Liver (tissue), 9 donors: ENCODE data around the gene GREM1. TPM values are rescaled to one million over a fixed set of nuclear protein-coding genes. Genes with fewer than 3 reads are reported as not detected.

ENCODE experiments used
- DNase-seq: peaks from one replicate; pipeline ENCODE4 v3.0.0-alpha.2; 2017; ENCODE audit warnings: low spot score
- H3K27ac ChIP-seq, 2 donors: one replicate each; pipeline ENCODE4 v1.7.0; 2013; ENCODE audit warnings: inconsistent platforms in 2 of 2, low read length in 2 of 2, control low read depth in 1 of 2, low read depth in 1 of 2, mild to moderate bottlenecking in 1 of 2
- H3K27me3 ChIP-seq, 4 donors: one replicate each; pipeline versions ENCODE4 v1.6.1 to v1.7.0; 2013; ENCODE audit warnings: low read length in 3 of 4, inconsistent platforms in 1 of 4, mild to moderate bottlenecking in 1 of 4, moderate library complexity in 1 of 4; ENCODE audit not compliant: control insufficient read depth in 4 of 4, insufficient read depth in 4 of 4
- H3K36me3 ChIP-seq, 4 donors: one replicate each; pipeline versions ENCODE4 v1.6.1 to v1.7.0; 2013; ENCODE audit warnings: low read length in 3 of 4, mild to moderate bottlenecking in 3 of 4, low read depth in 1 of 4, moderate library complexity in 1 of 4; ENCODE audit not compliant: control insufficient read depth in 4 of 4, insufficient read depth in 3 of 4
- H3K4me1 ChIP-seq, 4 donors: one replicate each; pipeline versions ENCODE4 v1.6.1 to v1.7.0; 2013; ENCODE audit warnings: low read length in 3 of 4, mild to moderate bottlenecking in 3 of 4, moderate library complexity in 1 of 4; ENCODE audit not compliant: control insufficient read depth in 4 of 4, insufficient read depth in 4 of 4
- H3K4me3 ChIP-seq, 3 donors: one replicate each; pipeline versions ENCODE4 v1.6.1 to v1.7.0; 2013; ENCODE audit warnings: low read length in 3 of 3, control low read depth in 1 of 3, low read depth in 1 of 3, mild to moderate bottlenecking in 1 of 3
- H3K9ac ChIP-seq, 2 donors: one replicate each; pipeline ENCODE4 v1.7.0; 2013; ENCODE audit warnings: low read length in 2 of 2, mild to moderate bottlenecking in 2 of 2, moderate library complexity in 2 of 2, control low read depth in 1 of 2, low read depth in 1 of 2
- H3K9me3 ChIP-seq, 4 donors: one replicate each; pipeline versions ENCODE4 v1.6.1 to v1.7.0; 2013; ENCODE audit warnings: low read length in 3 of 4; ENCODE audit not compliant: control insufficient read depth in 4 of 4
- EGR1 ChIP-seq, 2 donors: IDR thresholded peaks; 2 replicates each; pipeline ENCODE4 v1.6.1; 2016 to 2018; ENCODE audit warnings: antibody characterized with exemption in 2 of 2, low read depth in 2 of 2
- FOXA1 ChIP-seq: IDR thresholded peaks from 2 replicates; pipeline ENCODE4 v1.6.1; 2016; ENCODE audit warnings: antibody characterized with exemption
- GABPA ChIP-seq, 2 donors: IDR thresholded peaks in 1 of 2; conservative IDR thresholded peaks in 1 of 2; 2 replicates each; pipeline ENCODE4 v1.6.1; 2016; ENCODE audit warnings: antibody characterized with exemption in 2 of 2, mild to moderate bottlenecking in 1 of 2, moderate library complexity in 1 of 2
- HNF4A ChIP-seq, 2 donors: conservative IDR thresholded peaks; 2 replicates each; pipeline ENCODE4 v1.6.1; 2016; ENCODE audit warnings: antibody characterized with exemption in 2 of 2, mild to moderate bottlenecking in 2 of 2
- HNF4G ChIP-seq: IDR thresholded peaks from 2 replicates; pipeline ENCODE4 v1.6.1; 2016; ENCODE audit warnings: antibody characterized with exemption
- JUND ChIP-seq, 2 donors: IDR thresholded peaks; 2 replicates each; pipeline ENCODE4 v1.6.1; 2016; ENCODE audit warnings: antibody characterized with exemption in 2 of 2
- NR2F2 ChIP-seq: IDR thresholded peaks from 2 replicates; pipeline ENCODE4 v1.6.1; 2016; ENCODE audit warnings: antibody characterized with exemption
- YY1 ChIP-seq: IDR thresholded peaks from 2 replicates; pipeline ENCODE4 v1.6.1; 2016; ENCODE audit warnings: antibody characterized with exemption, mild to moderate bottlenecking
- WGBS: extraction: QIAGEN DNeasy Blood & Tissue Kit; methylation state at CpG from one replicate; pipeline ENCODE4 v1.1.7; 2013; 5-methylcytosine and 5-hydroxymethylcytosine counted together
- polyA plus RNA-seq, 2 donors: library from polyadenylated mRNA; stranded (reverse) in 1 of 2; unstranded in 1 of 2; fragments of 200-250 nt in 1 of 2; fragments of >200 nt in 1 of 2; fragmentation: Nextera tagmentation in 1 of 2; extraction: Ambion mirVana in 1 of 2; gene quantifications; one replicate each; pipeline versions ENCODE4 v1.2.1 to v1.2.3, GENCODE V29; 2013 to 2015
- total RNA-seq, 2 donors: library from RNA; depleted of rRNA; stranded (reverse); fragments of >200 nt; gene quantifications; one replicate each; pipeline ENCODE4 v1.2.3, GENCODE V29; 2014
- TF ChIP-seq, protein P1 (sequence below): IDR thresholded peaks from 2 replicates; pipeline ENCODE4 v1.6.1; 2016; ENCODE audit warnings: antibody characterized with exemption
- TF ChIP-seq, protein P2 (sequence below): IDR thresholded peaks from 2 replicates; pipeline ENCODE4 v1.6.1; 2016; ENCODE audit warnings: antibody characterized with exemption
- TF ChIP-seq, protein P3 (sequence below): IDR thresholded peaks from 2 replicates; pipeline ENCODE4 v1.6.1; 2016; ENCODE audit warnings: antibody characterized with exemption
- TF ChIP-seq, protein P4 (sequence below): IDR thresholded peaks from 2 replicates; pipeline ENCODE4 v1.6.1; 2016; ENCODE audit warnings: antibody characterized with exemption, mild to moderate bottlenecking
- TF ChIP-seq, protein P5 (sequence below): fragments of 150-350 bp; IDR thresholded peaks from 2 replicates; pipeline ENCODE4 v1.5.1; 2017; ENCODE audit warnings: improper control_type of control experiment, low read depth, low read length; ENCODE audit not compliant: missing input control
- donor health status: healthy.
- donor health status: healthy.
- donor health status: healthy.
- donor health status: healthy.
- donor health status: healthy.

Gene GREM1
- total and polyA plus RNA-seq, 4 donors: under 0.01 to 1.6 (median 0.50) TPM

DNA sequence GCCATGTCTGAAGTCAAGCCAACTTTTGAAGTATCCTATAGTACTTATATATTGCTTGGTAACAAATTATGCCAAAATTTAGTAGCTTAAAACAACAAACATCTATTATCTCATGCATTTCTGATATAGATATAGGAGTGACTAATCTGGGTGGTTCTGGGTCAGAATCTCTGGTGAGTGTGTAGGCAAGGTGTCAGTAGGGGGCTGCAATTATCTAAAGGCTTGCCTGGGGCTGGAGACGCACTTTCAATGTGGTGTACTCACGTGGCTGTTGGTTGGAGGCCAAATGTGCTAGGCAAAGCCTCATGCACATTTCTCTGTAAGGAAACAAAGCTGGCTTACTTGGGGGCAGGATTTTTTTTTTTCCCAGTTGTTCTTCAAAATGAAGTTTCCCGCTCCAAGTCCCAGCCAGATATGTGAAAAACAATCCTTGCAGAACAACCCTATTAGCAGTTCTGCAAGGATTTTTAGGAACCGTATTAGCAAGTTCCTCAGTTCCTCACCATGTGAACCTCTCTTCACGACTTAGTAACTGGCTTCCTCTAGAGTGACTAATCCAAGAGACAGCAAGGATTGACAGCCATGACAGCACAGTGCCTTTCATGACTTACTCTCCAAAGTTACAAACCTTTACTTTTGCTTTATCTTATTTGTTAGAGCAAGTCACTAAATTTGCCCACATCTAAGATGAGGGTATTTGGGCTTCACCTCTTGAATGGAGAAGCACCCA is 25.8 kb downstream of the GREM1 start:
- Histone ChIP-seq H3K4me3 (no peak overlapping the region), H3K9me3 (peaks cover 0 to 5% (median 0%) of the 10 kb centered on the region in 4 donors), H3K4me1 (no peaks in the 10 kb centered on the region), H3K27ac (no peak overlapping the region), H3K27me3 (no peaks in the 10 kb centered on the region), H3K9ac (no peak overlapping the region), H3K36me3 (no peaks in the 10 kb centered on the region)
- TF ChIP-seq EGR1 (IDR thresholded peaks at IDR 0.05; ENCODE audit: low read depth in 2 of 2) (no peak), JUND (IDR thresholded peaks at IDR 0.05) (no peak), HNF4G (no peak), NR2F2 (no peak), YY1 (no peak), GABPA (IDR thresholded peaks at IDR 0.05 in 1 of 2, conservative IDR thresholded peaks at IDR 0.05 in 1 of 2) (no peak), HNF4A (conservative IDR thresholded peaks at IDR 0.05) (no peak), FOXA1 (no peak)
- TF ChIP-seq, protein P1, sequence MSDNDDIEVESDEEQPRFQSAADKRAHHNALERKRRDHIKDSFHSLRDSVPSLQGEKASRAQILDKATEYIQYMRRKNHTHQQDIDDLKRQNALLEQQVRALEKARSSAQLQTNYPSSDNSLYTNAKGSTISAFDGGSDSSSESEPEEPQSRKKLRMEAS: no peak
- TF ChIP-seq, protein P2, sequence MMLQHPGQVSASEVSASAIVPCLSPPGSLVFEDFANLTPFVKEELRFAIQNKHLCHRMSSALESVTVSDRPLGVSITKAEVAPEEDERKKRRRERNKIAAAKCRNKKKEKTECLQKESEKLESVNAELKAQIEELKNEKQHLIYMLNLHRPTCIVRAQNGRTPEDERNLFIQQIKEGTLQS: no peak
- TF ChIP-seq, protein P3, sequence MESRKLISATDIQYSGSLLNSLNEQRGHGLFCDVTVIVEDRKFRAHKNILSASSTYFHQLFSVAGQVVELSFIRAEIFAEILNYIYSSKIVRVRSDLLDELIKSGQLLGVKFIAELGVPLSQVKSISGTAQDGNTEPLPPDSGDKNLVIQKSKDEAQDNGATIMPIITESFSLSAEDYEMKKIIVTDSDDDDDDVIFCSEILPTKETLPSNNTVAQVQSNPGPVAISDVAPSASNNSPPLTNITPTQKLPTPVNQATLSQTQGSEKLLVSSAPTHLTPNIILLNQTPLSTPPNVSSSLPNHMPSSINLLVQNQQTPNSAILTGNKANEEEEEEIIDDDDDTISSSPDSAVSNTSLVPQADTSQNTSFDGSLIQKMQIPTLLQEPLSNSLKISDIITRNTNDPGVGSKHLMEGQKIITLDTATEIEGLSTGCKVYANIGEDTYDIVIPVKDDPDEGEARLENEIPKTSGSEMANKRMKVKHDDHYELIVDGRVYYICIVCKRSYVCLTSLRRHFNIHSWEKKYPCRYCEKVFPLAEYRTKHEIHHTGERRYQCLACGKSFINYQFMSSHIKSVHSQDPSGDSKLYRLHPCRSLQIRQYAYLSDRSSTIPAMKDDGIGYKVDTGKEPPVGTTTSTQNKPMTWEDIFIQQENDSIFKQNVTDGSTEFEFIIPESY: no peak
- TF ChIP-seq, protein P4, sequence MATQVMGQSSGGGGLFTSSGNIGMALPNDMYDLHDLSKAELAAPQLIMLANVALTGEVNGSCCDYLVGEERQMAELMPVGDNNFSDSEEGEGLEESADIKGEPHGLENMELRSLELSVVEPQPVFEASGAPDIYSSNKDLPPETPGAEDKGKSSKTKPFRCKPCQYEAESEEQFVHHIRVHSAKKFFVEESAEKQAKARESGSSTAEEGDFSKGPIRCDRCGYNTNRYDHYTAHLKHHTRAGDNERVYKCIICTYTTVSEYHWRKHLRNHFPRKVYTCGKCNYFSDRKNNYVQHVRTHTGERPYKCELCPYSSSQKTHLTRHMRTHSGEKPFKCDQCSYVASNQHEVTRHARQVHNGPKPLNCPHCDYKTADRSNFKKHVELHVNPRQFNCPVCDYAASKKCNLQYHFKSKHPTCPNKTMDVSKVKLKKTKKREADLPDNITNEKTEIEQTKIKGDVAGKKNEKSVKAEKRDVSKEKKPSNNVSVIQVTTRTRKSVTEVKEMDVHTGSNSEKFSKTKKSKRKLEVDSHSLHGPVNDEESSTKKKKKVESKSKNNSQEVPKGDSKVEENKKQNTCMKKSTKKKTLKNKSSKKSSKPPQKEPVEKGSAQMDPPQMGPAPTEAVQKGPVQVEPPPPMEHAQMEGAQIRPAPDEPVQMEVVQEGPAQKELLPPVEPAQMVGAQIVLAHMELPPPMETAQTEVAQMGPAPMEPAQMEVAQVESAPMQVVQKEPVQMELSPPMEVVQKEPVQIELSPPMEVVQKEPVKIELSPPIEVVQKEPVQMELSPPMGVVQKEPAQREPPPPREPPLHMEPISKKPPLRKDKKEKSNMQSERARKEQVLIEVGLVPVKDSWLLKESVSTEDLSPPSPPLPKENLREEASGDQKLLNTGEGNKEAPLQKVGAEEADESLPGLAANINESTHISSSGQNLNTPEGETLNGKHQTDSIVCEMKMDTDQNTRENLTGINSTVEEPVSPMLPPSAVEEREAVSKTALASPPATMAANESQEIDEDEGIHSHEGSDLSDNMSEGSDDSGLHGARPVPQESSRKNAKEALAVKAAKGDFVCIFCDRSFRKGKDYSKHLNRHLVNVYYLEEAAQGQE: no peak
- DNase-seq: no peak
- WGBS: 64% methylated on average over 5 of the region's 5 CpGs

DNA sequence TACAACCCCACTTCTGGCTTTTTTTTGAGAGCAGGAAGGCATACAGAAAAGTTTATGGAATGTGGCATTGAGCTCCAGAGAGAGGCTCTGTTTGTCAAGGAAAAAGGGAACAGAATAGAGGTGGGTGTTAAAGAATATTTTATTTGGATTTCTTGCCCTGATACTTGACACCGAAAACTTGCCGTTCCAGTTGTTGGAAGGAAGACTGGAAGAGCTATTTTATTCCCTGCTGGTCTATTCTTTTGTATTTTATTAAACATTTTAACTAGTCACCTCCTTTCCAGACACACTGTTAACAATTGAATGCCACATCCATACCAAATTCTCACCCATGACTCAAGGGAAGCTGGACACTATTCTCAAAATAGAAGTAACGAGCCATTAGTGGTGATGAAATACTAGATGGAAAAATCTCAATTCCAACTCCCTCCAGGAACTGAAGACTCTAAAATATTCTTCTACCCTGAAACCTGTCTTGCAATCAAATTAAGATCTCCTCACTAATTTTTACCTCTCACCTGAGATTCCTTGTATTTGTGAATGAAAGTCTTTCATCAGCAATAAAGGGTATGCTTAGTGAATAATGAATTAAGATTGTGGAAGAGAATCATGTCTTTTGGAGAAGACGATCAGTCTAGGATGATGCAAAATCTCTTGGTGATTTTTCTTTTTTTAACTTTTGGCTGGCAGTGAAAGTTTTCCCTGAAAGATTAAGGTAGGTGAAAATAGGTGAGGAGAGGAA is 28.5 kb downstream of the GREM1 start:
- Histone ChIP-seq H3K27ac (no peak overlapping the region), H3K9ac (no peak overlapping the region), H3K27me3 (no peaks in the 10 kb centered on the region), H3K9me3 (peaks cover 0 to 2% (median 0%) of the 10 kb centered on the region in 4 donors), H3K36me3 (no peaks in the 10 kb centered on the region), H3K4me3 (no peak overlapping the region), H3K4me1 (no peaks in the 10 kb centered on the region)
- TF ChIP-seq, protein P5, sequence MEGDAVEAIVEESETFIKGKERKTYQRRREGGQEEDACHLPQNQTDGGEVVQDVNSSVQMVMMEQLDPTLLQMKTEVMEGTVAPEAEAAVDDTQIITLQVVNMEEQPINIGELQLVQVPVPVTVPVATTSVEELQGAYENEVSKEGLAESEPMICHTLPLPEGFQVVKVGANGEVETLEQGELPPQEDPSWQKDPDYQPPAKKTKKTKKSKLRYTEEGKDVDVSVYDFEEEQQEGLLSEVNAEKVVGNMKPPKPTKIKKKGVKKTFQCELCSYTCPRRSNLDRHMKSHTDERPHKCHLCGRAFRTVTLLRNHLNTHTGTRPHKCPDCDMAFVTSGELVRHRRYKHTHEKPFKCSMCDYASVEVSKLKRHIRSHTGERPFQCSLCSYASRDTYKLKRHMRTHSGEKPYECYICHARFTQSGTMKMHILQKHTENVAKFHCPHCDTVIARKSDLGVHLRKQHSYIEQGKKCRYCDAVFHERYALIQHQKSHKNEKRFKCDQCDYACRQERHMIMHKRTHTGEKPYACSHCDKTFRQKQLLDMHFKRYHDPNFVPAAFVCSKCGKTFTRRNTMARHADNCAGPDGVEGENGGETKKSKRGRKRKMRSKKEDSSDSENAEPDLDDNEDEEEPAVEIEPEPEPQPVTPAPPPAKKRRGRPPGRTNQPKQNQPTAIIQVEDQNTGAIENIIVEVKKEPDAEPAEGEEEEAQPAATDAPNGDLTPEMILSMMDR: no peak
- TF ChIP-seq, protein P4: no peak
- TF ChIP-seq JUND (IDR thresholded peaks at IDR 0.05): no peak
- 92% methylated on average over 4 of the region's 4 CpGs for WGBS
- DNase-seq: no peak
